K562 (cell line): ENCODE data around the gene PYGO2. TPM values are rescaled to one million over a fixed set of nuclear protein-coding genes. Genes with fewer than 3 reads are reported as not detected.

Source experiments
- ATAC-seq: fragments of 200-7000 bp; cut with Tn5 transposase; 3 replicates; pipeline ENCODE4 v1.9.1; 2020; ENCODE audit warnings: moderate library complexity
- BruUV-seq: library from RNA; stranded (reverse); fragments of 400-500 nt; replicated peaks from 2 replicates; lab custom pipeline; 2021; lab: Mats Ljungman, UMichigan
- CTCF ChIA-PET: fragments of 300-600 bp; formaldehyde crosslinking; extraction: SDS; loops from one replicate; lab custom pipeline; 2021; ENCODE audit warnings: low intra/inter-chr PET ratio; lab: Yijun Ruan, JAX
- POLR2A ChIA-PET: fragments of 300-600, 350-650 bp; sonication (Branson Sonifier 250); formaldehyde crosslinking; extraction: SDS; loops from one replicate; lab custom pipeline; 2021; ENCODE audit warnings: antibody characterized with exemption, inconsistent platforms; lab: Yijun Ruan, JAX
- DNase-seq, 4 experiments: peaks; one replicate each; pipeline versions ENCODE4 v3.0.0 to v3.0.0-alpha.2; 2011 to 2018; ENCODE audit warnings: low spot score in 3 of 4, mixed read lengths in 3 of 4; ENCODE audit errors: extremely low read depth in 1 of 4
- FAIRE-seq: peaks from 2 replicates; lab custom pipeline; 2011; peaks lifted over from hg19 to GRCh38; lab: Jason Lieb, UNC
- H2AFZ ChIP-seq: 2 replicates; pipeline ENCODE4 v1.6.0; 2011; ENCODE audit warnings: low read depth, low read length, control low read depth, inconsistent platforms
- H3K27ac ChIP-seq: fragments of 200-600 bp; 3 replicates; pipeline ENCODE4 v1.8.0; 2011; ENCODE audit warnings: low read depth, mild to moderate bottlenecking, control low read depth, inconsistent platforms, low read length, moderate library complexity, mixed read lengths; ENCODE audit errors: extremely low read depth
- H3K27me3 ChIP-seq, 2 experiments: fragments of 300-600 bp in 1 of 2; 2 replicates in 1 of 2; 3 replicates in 1 of 2; pipeline versions ENCODE4 v1.6.0 to v1.8.0; 2011; ENCODE audit warnings: inconsistent platforms in 2 of 2, low read length in 2 of 2, mild to moderate bottlenecking in 1 of 2, mixed read lengths in 1 of 2, moderate library complexity in 1 of 2; ENCODE audit not compliant: control insufficient read depth in 2 of 2, insufficient read depth in 2 of 2
- H3K36me3 ChIP-seq: fragments of 300-600 bp; 3 replicates; pipeline ENCODE4 v1.8.0; 2011; ENCODE audit warnings: mild to moderate bottlenecking, low read length, inconsistent platforms; ENCODE audit not compliant: control insufficient read depth, insufficient read depth
- H3K4me1 ChIP-seq, 2 experiments: fragments of 200-600 bp in 1 of 2; replicated peaks in 1 of 2; 2 replicates in 1 of 2; 3 replicates in 1 of 2; pipeline versions ENCODE4 v1.5.1 to v1.8.0; 2011; ENCODE audit warnings: inconsistent platforms in 2 of 2, low read length in 2 of 2, mild to moderate bottlenecking in 1 of 2, mixed read lengths in 1 of 2, moderate library complexity in 1 of 2; ENCODE audit not compliant: control insufficient read depth in 2 of 2, insufficient read depth in 2 of 2
- H3K4me2 ChIP-seq: 2 replicates; pipeline ENCODE4 v1.6.1; 2011; ENCODE audit warnings: low read length, control low read depth, inconsistent platforms, mixed read lengths; ENCODE audit not compliant: insufficient read depth
- H3K4me3 ChIP-seq: fragments of 200-600 bp; sonication (generic), shearing (Covaris generic); 2 replicates; pipeline ENCODE4 v1.5.1; 2016; ENCODE audit warnings: control low read depth, inconsistent platforms
- H3K79me2 ChIP-seq: fragments of 200-600 bp; 3 replicates; pipeline ENCODE4 v1.8.0; 2011; ENCODE audit warnings: low read length, inconsistent platforms; ENCODE audit not compliant: control insufficient read depth, insufficient read depth
- H3K9ac ChIP-seq, 2 experiments: 2 replicates each; pipeline versions ENCODE4 v1.6.0 to v1.6.1; 2011; ENCODE audit warnings: low read depth in 2 of 2, low read length in 2 of 2, control low read depth in 1 of 2, inconsistent platforms in 1 of 2, mild to moderate bottlenecking in 1 of 2, mixed read lengths in 1 of 2; ENCODE audit not compliant: insufficient read depth in 1 of 2
- H3K9me1 ChIP-seq: one replicate; pipeline ENCODE4 v1.6.0; 2011; ENCODE audit warnings: inconsistent platforms, mild to moderate bottlenecking, low read length, moderate library complexity; ENCODE audit not compliant: control insufficient read depth, insufficient read depth
- H3K9me3 ChIP-seq: replicated peaks from 2 replicates; pipeline ENCODE4 v1.5.1; 2011; ENCODE audit warnings: low read depth, low read length, inconsistent platforms; ENCODE audit not compliant: control insufficient read depth, insufficient read depth
- H4K20me1 ChIP-seq: replicated peaks from 2 replicates; pipeline ENCODE4 v1.6.1; 2011; ENCODE audit warnings: low read length, inconsistent platforms, mixed read lengths; ENCODE audit not compliant: control insufficient read depth, insufficient read depth
- CUX1 ChIP-seq: fragments of 200-800 bp; sonication (Bioruptor generic); IDR thresholded peaks from 2 replicates; pipeline ENCODE4 v1.6.1; 2016; ENCODE audit warnings: missing genetic modification characterization, missing compliant biosample characterization
- GTF2E2 ChIP-seq: fragments of 200-800 bp; sonication (Bioruptor generic); IDR thresholded peaks from 2 replicates; pipeline ENCODE4 v1.6.1; 2016; ENCODE audit warnings: missing genetic modification characterization, missing compliant biosample characterization
- WGBS: fragments of 100-300 bp; shearing (Covaris generic); methylation state at CpG from one replicate; pipeline ENCODE4 v1.1.6; 2016; ENCODE audit warnings: low coverage, mixed read lengths; ENCODE audit not compliant: insufficient coverage; ENCODE audit errors: missing lambda C conversion rate; 5-methylcytosine and 5-hydroxymethylcytosine counted together
- in situ Hi-C: fragments of 300-500 bp; cut with MboI; formaldehyde crosslinking; loops from 4 replicates; pipeline ENCODE4 v1.15.0; 2018; ENCODE audit warnings: inconsistent platforms, mixed read lengths
- intact Hi-C: fragments of 100-400 bp; cut with micrococcal nuclease; formaldehyde crosslinking; loops from 2 replicates; pipeline ENCODE4 v1.14.2; 2022
- polyA plus RNA-seq, 8 experiments: library from polyadenylated mRNA; depleted of rRNA in 4 of 8; stranded (reverse) in 5 of 8; unstranded in 3 of 8; fragments of >200 nt; fragmentation: Nextera tagmentation in 2 of 8; fragmentation: Illumina TruSeq in 1 of 8; extraction: Ambion mirVana in 2 of 8; extraction: Trizol in 1 of 8; gene quantifications; 2 replicates each; pipeline versions ENCODE4 v1.2.1 to v1.2.3, GENCODE V29; 2011 to 2014; ENCODE audit warnings: inconsistent platforms in 1 of 8, missing spikeins in 1 of 8
- total RNA-seq, 7 experiments: library from RNA; depleted of rRNA in 6 of 7; stranded (reverse); fragments of >200 nt in 6 of 7; fragmentation: Illumina TruSeq in 2 of 7; extraction: Trizol in 2 of 7; gene quantifications; 2 replicates each; pipeline versions ENCODE4 v1.2.1 to v1.2.3, GENCODE V29; 2011 to 2021; ENCODE audit warnings: low replicate concordance in 1 of 7

PYGO2 gene
- total and polyA plus RNA-seq, 9 of the 15 experiments (the other 6 are each of a cell fraction or from before 2014, with no cell fraction given) = 8.3 to 36.2 (median 18.2) TPM

- 0 out of 2 replicates have a peak, but pooled peaks have one; percentile 14 for TF ChIP-seq GTF2E2
- no peak for TF ChIP-seq CUX1 (CRISPR knock-in tag)
- intact Hi-C loops (loop anchor here (2.0 to 5.0 kb wide), 3 partner anchors 53 to 379 kb away; partner anchors contain the start of gene UBE2Q1), in situ Hi-C loops (no loop called here)
- POLR2A ChIA-PET = interaction anchor here (0.8 to 1.3 kb wide), 3 partner anchors 11 to 78 kb away, joined by 3 read pairs; no protein-coding TSS in a partner anchor
- BruUV-seq = no TSS peak
- no peak for ATAC-seq
- Histone ChIP-seq H3K4me3 (peak overlapping the region; percentile 53; the same call in 1 of the 2 replicates), H2AFZ (peak overlapping the region; percentile 100), H4K20me1 (no peaks in the 10 kb centered on the region), H3K9ac (peak overlapping the region; percentile 15 to 97; a peak in 3 of 4 replicates), H3K9me3 (no peaks in the 10 kb centered on the region), H3K4me2 (peak overlapping the region; percentile 98), H3K27me3 (no peaks in the 10 kb centered on the region), H3K79me2 (peaks cover 3% of the 10 kb centered on the region; the same call in 1 of the 3 replicates), H3K9me1 (no peaks in the 10 kb centered on the region), H3K4me1 (peaks cover 28 to 41% of the 10 kb centered on the region in 2 experiments; a peak in 4 of 5 replicates), H3K36me3 (no peaks in the 10 kb centered on the region), H3K27ac (peak overlapping the region; percentile 100; the same call in 2 of the 3 replicates)
- peak; percentile 19 for FAIRE-seq
- 69% methylated on average over 7 of the region's 8 CpGs for WGBS
- no peak for DNase-seq
- CTCF ChIA-PET = no interaction called here
Observed at GRCh38 chr1:154937988-154938386, 23.6 kb downstream of the PYGO2 start.
